Astrocyte of the spinal cord (primary cell): Measurements from ENCODE around the gene SLC46A2.

ENCODE experiments used
- DNase-seq: peaks from one replicate; pipeline ENCODE4 v3.0.0; 2011; ENCODE audit warnings: low read depth, low spot score
- H3K4me3 ChIP-seq: 2 replicates; pipeline ENCODE4 v1.5.1; 2011; ENCODE audit warnings: low read depth, mild to moderate bottlenecking, low read length, moderate library complexity
- CTCF ChIP-seq: IDR thresholded peaks from 2 replicates; pipeline ENCODE4 v1.5.1; 2012; ENCODE audit warnings: low read depth, mild to moderate bottlenecking, low read length, inconsistent platforms
- in situ Hi-C: cut with HindIII; loops from 2 replicates; pipeline ENCODE4 v1.10.0; 2017; ENCODE audit warnings: low sequenced_read_pairs

The SLC46A2 gene

DNA sequence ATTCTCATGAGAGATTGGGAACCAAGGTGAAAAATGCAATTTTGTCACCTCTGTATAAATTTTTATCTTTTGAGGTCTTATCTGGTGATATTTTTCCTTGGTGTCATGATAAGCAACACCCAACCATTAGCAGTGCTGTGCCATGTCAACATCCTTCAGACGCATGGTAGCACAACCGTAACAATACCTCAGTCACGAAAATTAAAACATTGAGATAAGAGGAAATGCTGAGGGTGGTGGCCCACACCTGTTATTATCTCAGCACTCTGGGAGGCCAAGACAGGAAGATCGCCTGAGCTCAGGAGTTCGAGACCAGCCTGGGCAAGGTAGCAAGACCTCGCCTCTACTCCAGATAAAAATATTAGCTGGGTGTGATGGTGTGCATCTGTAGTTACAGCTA is 32.7 kb downstream of the SLC46A2 start:
- in situ Hi-C loops: no loop called here
- no peak for DNase-seq
- no peak overlapping the region for H3K4me3 ChIP-seq
- TF ChIP-seq CTCF: no peak

- no peak for DNase-seq
- in situ Hi-C loops: no loop called here
- H3K4me3 ChIP-seq: no peak overlapping the region
- no peak for TF ChIP-seq CTCF
Measured at GRCh38 chr9:112856843-112857242, 33.8 kb downstream of the SLC46A2 start.

DNA sequence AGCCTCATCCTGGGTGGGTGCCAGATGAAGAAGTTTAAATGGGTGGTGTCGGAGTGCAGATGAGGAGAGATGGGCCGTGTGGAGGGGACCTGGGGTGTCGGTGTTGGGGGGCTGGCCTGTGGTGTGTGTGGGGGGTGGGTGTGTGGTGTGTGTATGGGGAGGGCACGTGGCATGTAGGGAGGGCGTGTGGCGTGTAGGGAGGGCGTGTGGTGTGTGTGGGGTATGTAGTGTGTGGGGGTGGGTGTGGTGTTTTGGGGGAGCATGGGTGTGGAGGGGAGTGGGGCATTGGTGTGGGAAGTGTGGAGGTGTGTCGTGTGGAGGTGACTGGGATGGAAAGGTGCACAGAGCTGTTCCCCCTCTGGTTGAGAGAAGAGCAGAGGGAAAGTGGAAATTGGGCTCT is 34.5 kb downstream of the SLC46A2 start:
- DNase-seq: no peak
- in situ Hi-C loops: no loop called here
- H3K4me3 ChIP-seq: no peak overlapping the region
- TF ChIP-seq CTCF: no peak

DNA sequence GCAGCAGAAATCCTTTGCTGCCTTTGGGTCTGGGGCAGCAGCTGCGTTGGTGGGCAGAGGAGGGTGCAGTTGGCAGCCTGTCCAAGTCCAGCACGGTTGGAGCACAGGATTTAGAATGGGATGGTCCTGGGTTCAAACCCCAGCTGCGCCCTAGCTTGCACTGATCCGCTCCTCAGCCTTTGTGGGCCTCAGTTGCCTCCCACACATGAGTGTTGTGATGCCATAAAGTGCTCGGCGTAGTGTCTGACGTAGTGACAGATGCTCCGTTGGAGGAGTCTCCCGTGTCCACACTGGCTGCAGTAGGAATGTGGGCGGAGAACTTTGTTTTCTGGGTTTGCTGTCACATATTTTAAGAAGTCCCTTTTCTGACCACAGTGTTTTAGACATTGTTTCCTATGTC is 36.0 kb downstream of the SLC46A2 start:
- no peak overlapping the region for H3K4me3 ChIP-seq
- DNase-seq: no peak
- TF ChIP-seq CTCF: no peak
- in situ Hi-C loops: no loop called here

DNA sequence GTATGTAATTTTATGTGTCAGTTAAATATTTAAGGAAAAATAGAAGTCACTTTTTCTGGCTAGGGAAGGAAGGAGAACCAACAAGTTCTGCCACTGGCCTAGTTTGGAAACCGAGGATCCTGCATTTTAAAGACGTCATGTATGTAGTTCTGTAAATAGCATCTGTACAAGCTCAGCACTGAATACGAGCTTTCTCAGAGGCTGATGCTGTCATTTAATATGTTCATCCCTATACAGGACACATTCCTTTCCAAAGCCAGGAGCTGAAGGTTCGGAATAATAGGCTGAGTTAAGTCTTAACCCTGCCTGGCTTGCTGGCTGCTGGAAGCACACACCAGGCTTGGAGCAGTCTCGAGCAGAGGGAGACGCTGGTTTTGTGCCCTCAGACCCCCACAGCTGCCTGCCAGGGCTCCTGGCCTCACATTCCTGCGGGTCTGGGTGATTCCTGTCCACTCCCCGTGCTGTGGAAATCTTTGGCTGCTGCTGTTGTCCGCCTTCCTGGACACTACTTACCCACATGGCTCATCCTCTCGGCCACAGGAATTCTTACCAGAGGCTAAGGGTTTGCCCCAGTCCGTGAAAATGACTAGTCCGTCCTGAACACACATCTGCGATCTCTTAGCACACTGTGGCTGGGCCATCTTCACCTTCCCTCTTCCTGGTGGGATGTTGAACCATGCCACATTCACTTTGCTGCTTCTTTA is 36.6 kb downstream of the SLC46A2 start:
- in situ Hi-C loops: no loop called here
- DNase-seq: no peak
- no peak for TF ChIP-seq CTCF

GRCh38 chr9:112852741-112853504 is 37.8 kb downstream of the SLC46A2 start:
- H3K4me3 ChIP-seq: no peak overlapping the region
- in situ Hi-C loops: no loop called here
- no peak for DNase-seq
- TF ChIP-seq CTCF: no peak

More for the DNA sequence above, 36.6 kb downstream of the SLC46A2 start:
- H3K4me3 ChIP-seq: no peak overlapping the region
